ENCODE measurements around the gene PTPRF.

Gene PTPRF

GRCh38 chr1:43530483-43531106 lies at the start of gene PTPRF:
PTPRF (plus strand) TSS chr1:43530883; CDS start chr1:43545076, 14,193 bp downstream.
- TF ChIP-seq CTCF (IDR thresholded peaks at IDR 0.05) = no peak
- H3K4me3 ChIP-seq = peak within 1 kb of the TSS; percentile 95
- H3K27ac ChIP-seq = peak within 1 kb of the TSS; percentile 71 to 90
- no peak for DNase-seq (ENCODE audit: low spot score)

GRCh38 chr1:43481491-43481890 lies 49.2 kb upstream of the PTPRF start:
- H3K4me3 ChIP-seq = no peak overlapping the region
- no peak for DNase-seq (ENCODE audit: low spot score)
- H3K27ac ChIP-seq = no peak overlapping the region
- no peak for TF ChIP-seq CTCF (IDR thresholded peaks at IDR 0.05)

GRCh38 chr1:43482215-43482614 lies 48.5 kb upstream of the PTPRF start:
- DNase-seq (ENCODE audit: low spot score) = no peak

GRCh38 chr1:43484367-43484766 lies 46.3 kb upstream of the PTPRF start:
- Histone ChIP-seq H3K4me3 (no peak overlapping the region), H3K27ac (no peak overlapping the region)
- TF ChIP-seq CTCF (IDR thresholded peaks at IDR 0.05) = no peak
- DNase-seq (ENCODE audit: low spot score) = no peak

More at GRCh38 chr1:43482215-43482614, 48.5 kb upstream of the PTPRF start:
- no peak for TF ChIP-seq CTCF (IDR thresholded peaks at IDR 0.05)
- Histone ChIP-seq H3K4me3 (no peak overlapping the region), H3K27ac (no peak overlapping the region)

GRCh38 chr1:43488165-43488564 lies 42.5 kb upstream of the PTPRF start:
- no peak for TF ChIP-seq CTCF (IDR thresholded peaks at IDR 0.05)
- H3K27ac ChIP-seq = no peak overlapping the region
- no peak overlapping the region for H3K4me3 ChIP-seq
- no peak for DNase-seq (ENCODE audit: low spot score)

- no peak overlapping the region for H3K4me3 ChIP-seq
- H3K27ac ChIP-seq = no peak overlapping the region
- DNase-seq (ENCODE audit: low spot score) = no peak
- no peak for TF ChIP-seq CTCF (IDR thresholded peaks at IDR 0.05)
Observed at GRCh38 chr1:43491061-43491460, 39.6 kb upstream of the PTPRF start.

GRCh38 chr1:43492826-43493225 lies 37.9 kb upstream of the PTPRF start:
- TF ChIP-seq CTCF (IDR thresholded peaks at IDR 0.05) = no peak
- Histone ChIP-seq H3K27ac (no peak overlapping the region), H3K4me3 (no peak overlapping the region)
- DNase-seq (ENCODE audit: low spot score) = no peak

Data from coronary artery (tissue), 2 donors.